Upper lobe of right lung (tissue), 1 donor: ENCODE data around the gene PHF2. TPM values are rescaled to one million over a fixed set of nuclear protein-coding genes. Genes with fewer than 3 reads are reported as not detected.

ENCODE experiments used
- ATAC-seq: fragments of 200-7000 bp; cut with Tn5 transposase; one replicate; pipeline ENCODE4 v1.9.1; 2020; ENCODE audit warnings: mild to moderate bottlenecking, moderate library complexity
- DNase-seq: peaks from one replicate; pipeline ENCODE4 v3.0.0-alpha.2; 2020
- H3K27ac ChIP-seq: fragments of 200-600 bp; one replicate; pipeline ENCODE4 v1.8.0; 2022
- H3K27me3 ChIP-seq: fragments of 200-600 bp; one replicate; pipeline ENCODE4 v1.8.0; 2022; ENCODE audit warnings: mild to moderate bottlenecking
- H3K36me3 ChIP-seq: fragments of 200-600 bp; one replicate; pipeline ENCODE4 v1.8.0; 2022
- H3K4me1 ChIP-seq: fragments of 200-600 bp; one replicate; pipeline ENCODE4 v1.8.0; 2022
- H3K4me3 ChIP-seq: fragments of 200-600 bp; one replicate; pipeline ENCODE4 v1.8.0; 2022; ENCODE audit warnings: mild to moderate bottlenecking
- H3K9me3 ChIP-seq: fragments of 200-600 bp; one replicate; pipeline ENCODE4 v1.8.0; 2022
- CTCF ChIP-seq: fragments of 200-600 bp; IDR thresholded peaks from one replicate; pipeline ENCODE4 v1.8.0; 2022; ENCODE audit warnings: antibody characterized with exemption
- intact Hi-C: fragments of 100-400 bp; cut with DNase I; formaldehyde crosslinking; loops from one replicate; pipeline ENCODE4 v1.11.0; 2022
- total RNA-seq: library from RNA; stranded (reverse); fragmentation: NEBNext Ultra II Directional; extraction: Animal tissue kit (Norgen Biotek cat#: 25700); gene quantifications from one replicate; pipeline ENCODE4 v1.2.1, GENCODE V29; 2021
- donor health status: DM: no; HTN: yes; CAD: no; lungs with severe emphysema.

PHF2 gene
- total RNA-seq, 1 donor from 2014 or later: 37.0 TPM

GRCh38 chr9:93574091-93574899 is 2.1 kb upstream of the PHF2 start:
- peaks cover 27% of the 10 kb centered on the region for H3K4me1 ChIP-seq
- H3K27me3 ChIP-seq: no peaks in the 10 kb centered on the region
- DNase-seq (no peak), ATAC-seq (no peak)
- peak overlapping the region; percentile 81 for H3K4me3 ChIP-seq
- H3K27ac ChIP-seq: no peak overlapping the region
- intact Hi-C loops: no loop called here
- H3K36me3 ChIP-seq: no peaks in the 10 kb centered on the region
- TF ChIP-seq CTCF: no peak
- no peaks in the 10 kb centered on the region for H3K9me3 ChIP-seq

- no peak for TF ChIP-seq CTCF
- Histone ChIP-seq H3K27me3 (no peaks in the 10 kb centered on the region), H3K27ac (peak overlapping the region; percentile 94), H3K4me1 (peaks cover 35% of the 10 kb centered on the region), H3K9me3 (no peaks in the 10 kb centered on the region), H3K36me3 (no peaks in the 10 kb centered on the region), H3K4me3 (peak overlapping the region; percentile 81)
- DNase-seq (no peak), ATAC-seq (no peak)
- intact Hi-C loops: no loop called here
Measured at GRCh38 chr9:93574900-93575795, 1.2 kb upstream of the PHF2 start.

- peak overlapping the region; percentile 81 for H3K4me3 ChIP-seq
- no peaks in the 10 kb centered on the region for H3K27me3 ChIP-seq
- H3K27ac ChIP-seq: peak overlapping the region; percentile 94
- DNase-seq (peak; percentile 86), ATAC-seq (peak; percentile 66)
- no peaks in the 10 kb centered on the region for H3K36me3 ChIP-seq
- intact Hi-C loops: no loop called here
- no peaks in the 10 kb centered on the region for H3K9me3 ChIP-seq
- peaks cover 40% of the 10 kb centered on the region for H3K4me1 ChIP-seq
- TF ChIP-seq CTCF: no peak
Measured at GRCh38 chr9:93575796-93576257, 557 bp upstream of the PHF2 start.

- intact Hi-C loops: no loop called here
- H3K27ac ChIP-seq: peak overlapping the region; percentile 86
- H3K9me3 ChIP-seq: no peaks in the 10 kb centered on the region
- H3K4me1 ChIP-seq: peaks cover 52% of the 10 kb centered on the region
- ATAC-seq (peak; percentile 17), DNase-seq (peak; percentile 79)
- H3K27me3 ChIP-seq: no peaks in the 10 kb centered on the region
- TF ChIP-seq CTCF: no peak
- H3K36me3 ChIP-seq: no peaks in the 10 kb centered on the region
- peak overlapping the region; percentile 78 for H3K4me3 ChIP-seq
Measured at GRCh38 chr9:93577078-93577974, 942 bp downstream of the PHF2 start.
